ENCODE data around the gene NPIPA7.
"Not testable (repeated sequence)": the region's sequence is repeated elsewhere in the genome, so short reads cannot be mapped to it uniquely, and the experiment has no call there.

DNA sequence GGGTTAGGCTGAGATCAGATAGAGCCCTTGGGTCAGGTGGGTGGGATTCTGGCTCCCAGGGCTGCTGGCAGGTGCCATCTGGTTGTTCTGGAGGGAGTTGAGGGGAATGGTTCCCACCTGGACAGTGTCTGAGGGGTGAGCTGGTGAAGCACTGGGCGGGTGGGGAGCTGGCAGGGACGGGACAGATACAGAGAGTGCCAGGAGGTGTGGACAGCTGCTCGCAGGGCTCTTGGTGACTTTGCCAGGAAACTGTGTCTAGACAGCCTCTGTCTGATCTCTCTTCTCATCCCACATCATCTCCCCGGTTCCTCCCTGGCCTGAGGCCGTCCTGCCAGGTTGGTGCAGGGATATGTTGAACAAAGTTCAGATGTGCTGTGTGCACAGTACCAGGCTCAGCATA is 38.1 kb downstream of the NPIPA7 start:
- TF ChIP-seq, protein P1, sequence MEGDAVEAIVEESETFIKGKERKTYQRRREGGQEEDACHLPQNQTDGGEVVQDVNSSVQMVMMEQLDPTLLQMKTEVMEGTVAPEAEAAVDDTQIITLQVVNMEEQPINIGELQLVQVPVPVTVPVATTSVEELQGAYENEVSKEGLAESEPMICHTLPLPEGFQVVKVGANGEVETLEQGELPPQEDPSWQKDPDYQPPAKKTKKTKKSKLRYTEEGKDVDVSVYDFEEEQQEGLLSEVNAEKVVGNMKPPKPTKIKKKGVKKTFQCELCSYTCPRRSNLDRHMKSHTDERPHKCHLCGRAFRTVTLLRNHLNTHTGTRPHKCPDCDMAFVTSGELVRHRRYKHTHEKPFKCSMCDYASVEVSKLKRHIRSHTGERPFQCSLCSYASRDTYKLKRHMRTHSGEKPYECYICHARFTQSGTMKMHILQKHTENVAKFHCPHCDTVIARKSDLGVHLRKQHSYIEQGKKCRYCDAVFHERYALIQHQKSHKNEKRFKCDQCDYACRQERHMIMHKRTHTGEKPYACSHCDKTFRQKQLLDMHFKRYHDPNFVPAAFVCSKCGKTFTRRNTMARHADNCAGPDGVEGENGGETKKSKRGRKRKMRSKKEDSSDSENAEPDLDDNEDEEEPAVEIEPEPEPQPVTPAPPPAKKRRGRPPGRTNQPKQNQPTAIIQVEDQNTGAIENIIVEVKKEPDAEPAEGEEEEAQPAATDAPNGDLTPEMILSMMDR (IDR thresholded peaks at IDR 0.05), result not testable (repeated sequence)
- TF ChIP-seq POLR2A (IDR thresholded peaks at IDR 0.05); POLR2AphosphoS5 (IDR thresholded peaks at IDR 0.05; ENCODE audit: insufficient read depth in 1 of 2, low read depth in 1 of 2): not testable (repeated sequence)
